ENCODE measurements around the gene ACTN1. TPM values are rescaled to one million over a fixed set of nuclear protein-coding genes. Genes with fewer than 3 reads are reported as not detected.
"Not testable (repeated sequence)": the region's sequence is repeated elsewhere in the genome, so short reads cannot be mapped to it uniquely, and the experiment has no call there.

Gene ACTN1
- total RNA-seq, 3 donors from 2014 or later (not counting 1 experiment from before 2014, with no cell fraction given): 14.9 to 39.5 (median 19.6) TPM

GRCh38 chr14:68853749-68854148 is 125.4 kb downstream of the ACTN1 start:
- Mint-ChIP-seq H3K4me1 (peaks cover 15 to 19% of the 10 kb centered on the region in 2 donors), H3K36me3 (no peaks in the 10 kb centered on the region), H3K27me3 (ENCODE audit: low read depth in 2 of 2) (no peaks in the 10 kb centered on the region), H3K4me3 (no peak overlapping the region), H3K9me3 (no peaks in the 10 kb centered on the region), H3K27ac (peak overlapping the region in 1 of 2 donors; percentile 75)
- DNase-seq (no peak), ATAC-seq (no peak)
- TF ChIP-seq, protein P1, sequence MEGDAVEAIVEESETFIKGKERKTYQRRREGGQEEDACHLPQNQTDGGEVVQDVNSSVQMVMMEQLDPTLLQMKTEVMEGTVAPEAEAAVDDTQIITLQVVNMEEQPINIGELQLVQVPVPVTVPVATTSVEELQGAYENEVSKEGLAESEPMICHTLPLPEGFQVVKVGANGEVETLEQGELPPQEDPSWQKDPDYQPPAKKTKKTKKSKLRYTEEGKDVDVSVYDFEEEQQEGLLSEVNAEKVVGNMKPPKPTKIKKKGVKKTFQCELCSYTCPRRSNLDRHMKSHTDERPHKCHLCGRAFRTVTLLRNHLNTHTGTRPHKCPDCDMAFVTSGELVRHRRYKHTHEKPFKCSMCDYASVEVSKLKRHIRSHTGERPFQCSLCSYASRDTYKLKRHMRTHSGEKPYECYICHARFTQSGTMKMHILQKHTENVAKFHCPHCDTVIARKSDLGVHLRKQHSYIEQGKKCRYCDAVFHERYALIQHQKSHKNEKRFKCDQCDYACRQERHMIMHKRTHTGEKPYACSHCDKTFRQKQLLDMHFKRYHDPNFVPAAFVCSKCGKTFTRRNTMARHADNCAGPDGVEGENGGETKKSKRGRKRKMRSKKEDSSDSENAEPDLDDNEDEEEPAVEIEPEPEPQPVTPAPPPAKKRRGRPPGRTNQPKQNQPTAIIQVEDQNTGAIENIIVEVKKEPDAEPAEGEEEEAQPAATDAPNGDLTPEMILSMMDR (IDR thresholded peaks at IDR 0.05): no peak
- peaks cover 3% of the 10 kb centered on the region for H3K9me3 ChIP-seq (ENCODE audit: control insufficient read depth, insufficient read depth, low read length)
- H3K4me1 ChIP-seq (ENCODE audit: control insufficient read depth, insufficient read depth, low read length): peaks cover 19% of the 10 kb centered on the region
- no peak overlapping the region for H3K4me3 ChIP-seq (ENCODE audit: low read length)
- H3K27ac ChIP-seq (ENCODE audit: low read length): no peak overlapping the region
- 61% methylated on average over 5 of the region's 6 CpGs for WGBS (ENCODE audit: insufficient coverage)
- no peaks in the 10 kb centered on the region for H3K36me3 ChIP-seq (ENCODE audit: control insufficient read depth, insufficient read depth, low read length)
- intact Hi-C loops (cut with micrococcal nuclease): no loop called here
- no peaks in the 10 kb centered on the region for H3K27me3 ChIP-seq (ENCODE audit: control insufficient read depth, insufficient read depth, low read length)

DNA sequence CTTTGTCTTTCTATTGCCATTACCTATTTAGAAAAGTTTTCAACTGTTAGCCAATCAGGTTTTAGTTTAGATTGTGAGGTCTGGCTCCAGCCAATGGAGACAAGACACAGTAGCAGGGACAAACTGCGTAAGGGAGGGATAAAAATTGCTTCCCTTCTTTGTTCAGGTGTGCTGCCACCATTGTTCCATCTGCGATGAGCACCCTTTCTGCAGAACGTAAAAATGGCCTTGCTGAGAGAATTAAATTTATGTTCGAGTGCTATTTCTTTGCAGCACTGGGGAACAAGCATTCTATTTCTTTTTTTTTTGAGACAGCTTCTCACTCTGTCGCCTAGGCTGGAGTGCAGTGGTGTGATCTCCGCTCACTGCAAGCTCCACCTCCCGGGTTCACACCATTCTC is 126.6 kb downstream of the ACTN1 start:
- H3K4me3 Mint-ChIP-seq; H3K27me3 Mint-ChIP-seq (ENCODE audit: low read depth in 2 of 2); H3K27ac ChIP-seq (ENCODE audit: low read length); H3K9me3 ChIP-seq (ENCODE audit: control insufficient read depth, insufficient read depth, low read length); H3K36me3 ChIP-seq (ENCODE audit: control insufficient read depth, insufficient read depth, low read length); DNase-seq; ATAC-seq; H3K36me3 Mint-ChIP-seq; H3K4me3 ChIP-seq (ENCODE audit: low read length); H3K9me3 Mint-ChIP-seq; H3K27me3 ChIP-seq (ENCODE audit: control insufficient read depth, insufficient read depth, low read length); intact Hi-C loops (cut with micrococcal nuclease); H3K27ac Mint-ChIP-seq: not testable (repeated sequence)
- WGBS (ENCODE audit: insufficient coverage): 92% methylated on average over 6 of the region's 7 CpGs
- H3K4me1 ChIP-seq (ENCODE audit: control insufficient read depth, insufficient read depth, low read length): peaks cover 19% of the 10 kb centered on the region
- peaks cover 15 to 19% of the 10 kb centered on the region in 2 donors for H3K4me1 Mint-ChIP-seq

- Histone ChIP-seq H3K9me3 (ENCODE audit: control insufficient read depth, insufficient read depth, low read length) (peaks cover 3% of the 10 kb centered on the region), H3K27ac (ENCODE audit: low read length) (no peak overlapping the region), H3K4me1 (ENCODE audit: control insufficient read depth, insufficient read depth, low read length) (peaks cover 19% of the 10 kb centered on the region), H3K36me3 (ENCODE audit: control insufficient read depth, insufficient read depth, low read length) (no peaks in the 10 kb centered on the region), H3K4me3 (ENCODE audit: low read length) (no peak overlapping the region), H3K27me3 (ENCODE audit: control insufficient read depth, insufficient read depth, low read length) (no peaks in the 10 kb centered on the region)
- ATAC-seq (no peak), DNase-seq (no peak)
- H3K27me3 Mint-ChIP-seq (ENCODE audit: low read depth in 2 of 2): no peaks in the 10 kb centered on the region
- intact Hi-C loops (cut with micrococcal nuclease): no loop called here
- TF ChIP-seq, protein P1 (IDR thresholded peaks at IDR 0.05): no peak
- no peak overlapping the region for H3K4me3 Mint-ChIP-seq
- no peak overlapping the region for H3K27ac Mint-ChIP-seq
- 80% methylated on average over 4 of the region's 5 CpGs for WGBS (ENCODE audit: insufficient coverage)
- no peaks in the 10 kb centered on the region for H3K36me3 Mint-ChIP-seq
- no peaks in the 10 kb centered on the region for H3K9me3 Mint-ChIP-seq
- H3K4me1 Mint-ChIP-seq: peaks cover 15 to 19% of the 10 kb centered on the region in 2 donors
These were observed 128.0 kb downstream of the ACTN1 start for GRCh38 chr14:68851078-68851477.

DNA sequence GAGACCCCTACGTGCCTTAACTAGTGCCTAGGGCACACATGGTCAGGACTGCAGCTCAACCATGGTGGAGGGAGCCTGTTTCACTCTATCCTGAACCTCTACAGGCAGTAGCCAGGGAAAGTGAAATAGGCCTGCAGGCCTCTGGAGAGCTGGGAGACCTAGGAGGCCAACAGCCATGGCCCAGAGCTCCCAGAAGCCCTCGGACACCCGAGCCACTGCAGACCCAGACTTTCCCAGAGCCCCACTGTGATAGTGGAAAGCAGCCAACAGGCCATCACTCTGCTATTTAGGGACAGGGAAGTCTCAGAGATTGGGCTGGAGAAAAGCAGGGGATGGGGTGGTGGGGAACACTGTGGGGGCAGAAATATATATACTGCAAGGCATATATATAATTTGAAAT is 129.7 kb downstream of the ACTN1 start:
- H3K36me3 ChIP-seq (ENCODE audit: control insufficient read depth, insufficient read depth, low read length): no peaks in the 10 kb centered on the region
- peaks cover 3% of the 10 kb centered on the region for H3K9me3 ChIP-seq (ENCODE audit: control insufficient read depth, insufficient read depth, low read length)
- H3K4me3 ChIP-seq (ENCODE audit: low read length): no peak overlapping the region
- Mint-ChIP-seq H3K4me1 (peaks cover 6 to 11% of the 10 kb centered on the region in 2 donors), H3K4me3 (no peak overlapping the region), H3K9me3 (no peaks in the 10 kb centered on the region), H3K36me3 (no peaks in the 10 kb centered on the region), H3K27ac (no peak overlapping the region), H3K27me3 (ENCODE audit: low read depth in 2 of 2) (peaks cover 0 to 5% of the 10 kb centered on the region in 2 donors)
- TF ChIP-seq, protein P1 (IDR thresholded peaks at IDR 0.05): no peak
- WGBS (ENCODE audit: insufficient coverage): 100% methylated on average over 3 of the region's 3 CpGs
- H3K27me3 ChIP-seq (ENCODE audit: control insufficient read depth, insufficient read depth, low read length): no peaks in the 10 kb centered on the region
- no peak overlapping the region for H3K27ac ChIP-seq (ENCODE audit: low read length)
- intact Hi-C loops (cut with micrococcal nuclease): loop anchor here (10.0 kb wide), 1 partner anchor 55 kb away; the partner anchor contains the start of gene ZFP36L1
- H3K4me1 ChIP-seq (ENCODE audit: control insufficient read depth, insufficient read depth, low read length): peaks cover 9% of the 10 kb centered on the region
- ATAC-seq (no peak), DNase-seq (no peak)
